GM18511 (cell line): ENCODE results near the gene RHBDD3.
"Not testable (repeated sequence)": the region's sequence is repeated elsewhere in the genome, so short reads cannot be mapped to it uniquely, and the experiment has no call there.

Source experiments
- ATAC-seq: cut with Tn5 transposase; IDR thresholded peaks from one replicate; pipeline ENCODE4 v1.9.1; 2021; ENCODE audit warnings: mild to moderate bottlenecking, moderate library complexity; ENCODE audit not compliant: unreplicated experiment

The RHBDD3 gene

GRCh38 chr22:29219881-29220670 lies 47.7 kb downstream of the RHBDD3 start:
- ATAC-seq: no peak

GRCh38 chr22:29219409-29219782 lies 48.4 kb downstream of the RHBDD3 start:
- ATAC-seq: not testable (repeated sequence)

DNA sequence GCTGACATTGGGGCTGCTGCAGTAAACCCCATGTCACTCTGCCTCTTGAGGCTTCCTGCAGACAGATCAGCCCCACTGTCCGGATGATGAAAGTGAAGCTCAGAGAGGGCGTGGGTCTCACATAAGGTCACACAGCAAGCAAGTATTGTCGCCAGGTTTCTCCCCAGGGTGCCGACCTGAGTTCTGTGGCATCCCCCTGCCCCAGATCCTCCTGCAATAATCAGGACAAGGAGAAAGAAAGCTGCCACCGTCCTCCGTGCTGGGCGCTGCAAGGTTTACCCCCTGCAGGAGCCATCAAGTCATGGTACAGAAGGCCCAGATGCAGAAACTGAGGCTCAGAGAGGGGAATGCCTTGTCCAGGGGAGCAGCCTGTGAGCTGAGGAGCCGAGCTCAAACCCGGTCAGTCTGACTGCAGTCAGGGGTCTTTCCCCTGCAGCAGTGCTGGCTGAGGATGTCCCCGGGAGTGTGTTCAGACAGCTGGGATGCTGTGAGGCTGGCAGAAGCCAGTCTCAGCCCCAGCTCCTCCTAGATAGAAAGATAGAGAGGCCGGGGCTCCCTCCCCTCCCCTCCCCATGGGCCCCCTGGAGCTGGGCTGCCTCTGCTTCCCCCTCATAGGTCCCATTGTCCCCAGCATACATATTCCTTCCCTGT lies 48.9 kb downstream of the RHBDD3 start:
- no peak for ATAC-seq

- no peak for ATAC-seq
These were observed 49.7 kb downstream of the RHBDD3 start for GRCh38 chr22:29217827-29218757.

- no peak for ATAC-seq
These were observed 50.7 kb downstream of the RHBDD3 start for GRCh38 chr22:29216873-29217666.

DNA sequence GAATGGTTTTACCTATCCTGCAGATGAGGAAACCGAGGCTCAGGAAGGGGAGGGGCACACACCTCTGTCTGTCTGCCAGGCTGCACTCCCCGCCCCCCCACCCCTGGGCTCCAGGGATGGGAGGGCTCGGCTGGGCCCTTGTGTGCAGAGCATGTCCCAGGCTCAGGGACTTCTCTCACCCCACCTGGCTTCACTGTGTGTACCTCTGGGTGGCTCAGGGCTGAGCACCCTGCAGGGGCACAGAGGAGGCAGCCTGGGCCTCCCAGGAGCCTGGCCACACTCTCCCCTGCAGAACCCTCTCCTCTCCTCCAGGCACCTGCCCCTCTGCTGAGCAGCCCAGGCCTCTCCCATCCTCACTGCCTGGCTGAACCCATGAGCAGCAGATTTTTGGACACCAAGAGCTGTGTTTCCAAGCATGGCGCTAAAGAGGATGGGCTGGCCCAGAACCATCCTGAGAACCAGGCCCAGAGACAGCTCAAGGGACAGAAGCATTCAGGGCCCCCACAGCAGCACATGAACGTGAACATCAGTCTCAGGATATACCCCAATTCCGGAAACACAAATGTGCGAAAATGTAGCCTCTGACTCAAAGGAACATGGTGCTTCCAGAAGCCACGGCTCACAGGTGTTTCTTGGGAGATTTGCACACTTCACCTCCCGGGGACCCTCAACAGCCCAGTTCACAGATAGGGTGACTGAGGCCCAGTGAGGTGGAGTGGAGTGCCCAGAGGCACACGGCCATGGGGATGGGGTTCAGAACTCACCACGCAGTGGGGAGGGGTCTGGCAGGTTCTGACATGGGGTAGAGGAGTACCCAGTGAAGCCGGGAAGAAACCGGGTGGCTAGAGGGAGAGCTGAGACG lies 51.5 kb downstream of the RHBDD3 start:
- no peak for ATAC-seq

- ATAC-seq: no peak
These were observed 52.5 kb downstream of the RHBDD3 start for GRCh38 chr22:29215012-29215860.

GRCh38 chr22:29214232-29214631 lies 53.5 kb downstream of the RHBDD3 start:
- no peak for ATAC-seq

GRCh38 chr22:29213493-29213892 lies 54.3 kb downstream of the RHBDD3 start:
- no peak for ATAC-seq

- ATAC-seq: no peak
These were observed 55.0 kb downstream of the RHBDD3 start for GRCh38 chr22:29212743-29213142.

GRCh38 chr22:29211466-29211865 lies 56.3 kb downstream of the RHBDD3 start:
- no peak for ATAC-seq

DNA sequence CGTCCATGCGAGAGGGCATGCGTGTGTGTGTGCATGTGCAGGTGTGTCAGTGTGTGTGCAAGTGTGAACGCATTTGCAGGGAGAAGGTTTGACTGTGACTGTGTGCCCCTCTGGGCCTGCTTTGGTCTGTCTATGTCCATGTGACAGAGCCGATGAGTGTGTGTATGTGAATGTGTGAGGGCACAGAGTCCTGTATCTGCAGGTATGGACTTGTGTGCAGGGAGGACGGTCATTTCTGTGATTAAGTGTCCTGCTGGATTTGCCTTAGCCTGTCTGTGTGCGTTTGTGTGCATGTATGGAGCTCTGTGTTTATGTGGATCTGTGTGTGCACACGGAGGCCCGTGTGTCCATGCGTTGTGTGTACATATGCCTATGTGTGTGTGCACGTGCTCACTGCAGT lies 56.7 kb downstream of the RHBDD3 start:
- no peak for ATAC-seq
